Stimulated activated CD8-positive, alpha-beta memory T cell treated with anti-CD3 and anti-CD28 coated beads, Interleukin-7, amount 100 ng/mL, for 24 hours (primary cell): ENCODE measurements around the gene DCDC2C.
"Not testable (repeated sequence)": the region's sequence is repeated elsewhere in the genome, so short reads cannot be mapped to it uniquely, and the experiment has no call there.

Experiments used
- DNase-seq: peaks from one replicate; pipeline ENCODE4 v3.0.0-alpha.2; 2020; ENCODE audit warnings: low read depth

DCDC2C gene

DNA sequence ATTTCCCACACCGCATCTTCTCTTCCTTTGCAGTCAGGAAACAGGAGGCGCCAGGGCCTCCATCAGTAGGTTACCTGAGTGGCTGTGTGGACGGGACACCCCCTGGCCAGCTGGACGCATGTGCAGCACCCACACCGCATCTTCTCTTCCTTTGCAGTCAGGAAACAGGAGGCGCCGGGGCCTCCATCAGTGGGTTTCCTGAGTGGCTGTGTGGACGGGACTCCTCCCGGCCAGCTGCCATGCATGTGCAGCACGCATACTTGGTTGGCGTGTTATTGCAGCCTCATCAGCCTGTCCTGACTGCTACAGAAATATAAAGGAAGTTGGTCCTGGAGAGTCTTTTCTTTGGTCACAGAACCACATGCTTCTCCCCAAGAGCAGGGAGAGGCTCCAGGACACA lies 74.6 kb downstream of the DCDC2C start:
- no peak for DNase-seq

DNA sequence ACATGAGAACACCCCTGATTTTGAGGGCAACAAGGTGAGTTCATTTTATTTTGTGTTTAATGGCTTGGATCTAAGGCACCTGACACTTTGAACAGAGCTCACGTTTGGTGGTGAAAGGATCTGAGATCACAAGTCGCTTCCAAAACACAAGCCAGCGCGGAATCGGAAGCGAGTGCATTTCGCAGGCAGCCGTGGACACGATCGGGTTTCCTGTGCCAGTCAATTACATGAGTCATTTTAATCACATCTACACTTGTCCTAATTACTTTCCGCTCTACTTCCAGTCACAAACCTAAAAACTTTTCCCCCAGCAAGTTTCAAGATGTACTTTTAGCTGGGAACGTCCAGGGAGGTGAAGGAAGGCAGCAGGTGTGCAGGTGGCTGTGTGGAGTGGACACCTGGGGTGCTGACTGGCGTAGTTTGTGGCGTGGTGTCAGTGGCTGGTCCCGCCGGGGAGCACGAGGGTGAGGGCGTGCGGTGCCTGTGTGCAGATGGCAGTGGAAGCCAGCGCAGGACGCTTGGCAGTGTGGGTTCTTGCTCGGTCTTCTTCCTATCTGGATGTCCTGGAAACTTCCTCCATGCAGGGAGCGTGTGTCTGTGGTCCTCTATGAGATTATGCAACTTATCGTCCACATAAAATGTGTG lies 75.6 kb downstream of the DCDC2C start:
- DNase-seq = no peak

DNA sequence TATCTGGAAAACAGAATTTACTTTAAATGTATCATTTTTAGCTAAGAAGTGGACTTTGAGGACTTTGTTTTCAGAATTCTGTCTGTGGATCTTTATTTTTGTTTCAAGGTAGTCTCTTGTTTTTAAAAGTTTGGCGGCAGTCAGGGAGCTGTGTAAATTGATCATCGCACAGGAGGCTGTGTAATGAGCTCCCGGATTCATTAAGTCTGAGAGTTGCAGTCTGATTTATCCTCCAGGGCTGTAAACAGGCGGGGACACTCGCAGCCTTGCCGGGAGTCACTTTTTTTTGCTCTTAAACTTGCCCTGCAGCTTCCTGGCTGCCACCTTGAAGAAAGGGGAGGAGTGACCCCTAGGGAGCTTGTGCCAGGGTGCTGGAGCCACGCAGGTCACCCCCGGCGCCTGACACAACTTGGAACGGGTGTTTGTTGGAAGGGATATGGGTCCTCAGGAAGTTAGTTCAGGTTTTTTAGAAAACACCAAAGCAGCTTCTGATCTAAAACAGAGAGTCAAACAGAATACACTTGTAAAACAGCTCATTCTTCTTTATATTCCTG lies 76.2 kb downstream of the DCDC2C start:
- DNase-seq = no peak

DNA sequence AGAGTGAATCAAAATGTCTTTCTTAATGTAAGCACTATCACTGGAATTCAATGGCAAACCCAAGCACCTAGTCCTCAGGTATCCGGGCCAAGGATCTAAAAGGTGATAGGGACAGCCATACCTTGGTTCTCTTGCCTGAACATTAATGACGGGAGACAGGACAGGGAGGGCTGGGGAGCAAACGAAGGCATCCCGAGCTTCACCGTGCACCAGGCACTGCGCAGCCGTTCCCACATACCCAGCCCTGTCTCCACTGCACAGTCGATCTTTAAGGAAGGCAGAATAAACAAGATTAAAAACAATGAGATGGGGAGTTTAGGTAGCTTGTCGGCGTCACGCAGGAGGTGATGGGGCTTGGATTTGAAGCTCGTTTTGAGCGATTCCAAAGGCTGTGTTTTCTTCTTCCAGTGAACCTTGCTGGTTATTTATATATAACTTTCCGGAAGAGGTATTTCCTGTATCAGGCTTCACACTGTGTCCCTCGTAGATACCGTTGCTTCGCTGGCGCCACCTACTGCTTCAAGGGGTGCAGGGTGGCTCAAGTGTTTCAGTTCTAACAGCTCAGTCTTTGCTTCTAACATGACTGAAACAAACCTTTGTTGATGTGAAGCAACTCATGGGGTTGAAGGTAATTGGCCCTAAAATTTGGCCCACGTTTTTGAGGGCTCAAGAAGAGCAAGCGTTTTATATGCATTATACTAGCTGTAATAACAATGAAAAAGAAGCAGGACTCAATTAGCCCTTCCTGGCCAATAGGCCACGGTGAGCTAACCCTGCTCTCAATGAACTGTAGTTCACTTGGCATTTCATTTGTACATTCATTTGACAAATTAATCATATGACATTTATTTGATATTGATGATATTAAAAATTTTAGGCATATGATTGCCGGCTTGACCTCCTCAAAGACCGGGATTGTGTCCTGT lies 77.4 kb downstream of the DCDC2C start:
- no peak for DNase-seq

DNA sequence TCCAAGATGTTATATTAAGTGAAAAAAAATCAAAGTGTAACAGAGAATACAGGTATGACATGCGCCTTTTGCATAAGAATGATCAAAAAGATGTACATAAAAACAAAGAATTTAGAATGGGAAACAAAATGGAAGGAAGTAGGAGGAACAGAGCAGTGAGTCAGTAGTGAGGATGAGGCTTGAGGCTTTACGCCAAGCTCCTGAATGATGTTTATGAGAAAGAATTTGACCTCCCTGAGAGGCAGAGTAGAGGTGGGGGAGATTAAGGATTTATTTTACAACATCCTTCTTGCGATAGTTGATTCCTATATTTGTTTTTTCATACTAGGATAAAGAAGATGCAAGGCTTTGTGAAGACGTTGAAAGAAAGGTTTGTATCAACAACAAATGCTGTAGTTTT lies 81.4 kb downstream of the DCDC2C start:
- no peak for DNase-seq

DNA sequence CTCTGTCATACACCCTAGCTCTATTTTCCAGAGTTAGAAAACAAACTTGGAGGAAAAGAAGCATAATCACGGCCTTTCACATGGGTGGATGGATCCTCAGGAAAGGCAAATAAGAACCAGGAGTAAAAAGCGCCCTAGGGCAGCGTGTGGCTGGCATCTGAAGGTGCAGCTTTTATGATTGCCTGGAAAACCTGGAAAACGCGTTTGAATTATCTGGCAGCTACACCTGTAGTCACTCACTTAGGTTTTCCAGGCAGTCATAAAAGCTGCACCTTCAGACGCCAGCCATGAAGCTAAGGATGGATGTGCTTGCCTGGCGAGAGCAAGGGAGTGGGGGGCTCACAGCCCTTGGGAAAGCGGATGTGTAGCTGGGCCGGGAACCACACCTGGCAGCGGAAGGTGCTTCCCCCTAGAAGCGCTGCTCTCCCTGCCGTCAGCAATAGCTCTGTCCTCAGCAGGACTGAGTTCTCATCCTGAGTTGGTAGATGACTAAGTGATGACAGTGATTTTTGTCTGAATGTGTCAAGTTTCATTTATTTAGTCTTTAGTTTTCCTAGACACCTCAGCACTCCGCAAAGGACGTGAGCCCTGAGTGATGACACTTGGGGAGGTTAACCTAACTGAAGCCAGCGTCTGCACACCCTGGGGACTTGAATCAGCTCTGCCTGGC lies 82.0 kb downstream of the DCDC2C start:
- DNase-seq = no peak

DNA sequence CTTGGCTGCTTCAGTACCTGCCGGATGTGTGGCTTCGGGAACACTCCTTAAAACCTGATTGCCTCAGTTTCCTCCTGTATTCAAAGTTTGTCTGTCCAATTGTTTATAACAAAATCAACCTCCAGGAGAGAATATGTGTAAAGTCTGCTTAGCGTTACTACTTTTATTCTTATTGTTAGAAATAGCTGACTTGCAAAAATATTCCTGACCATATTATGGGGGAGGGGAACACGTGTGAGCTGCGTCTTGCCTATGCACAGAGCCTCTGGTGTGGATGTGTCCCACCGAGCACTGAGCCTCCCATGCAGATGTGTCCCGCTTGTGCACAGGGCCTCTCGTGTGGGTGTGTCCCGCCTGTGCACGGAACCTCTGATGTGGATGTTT lies 82.5 kb downstream of the DCDC2C start:
- DNase-seq = no peak

DNA sequence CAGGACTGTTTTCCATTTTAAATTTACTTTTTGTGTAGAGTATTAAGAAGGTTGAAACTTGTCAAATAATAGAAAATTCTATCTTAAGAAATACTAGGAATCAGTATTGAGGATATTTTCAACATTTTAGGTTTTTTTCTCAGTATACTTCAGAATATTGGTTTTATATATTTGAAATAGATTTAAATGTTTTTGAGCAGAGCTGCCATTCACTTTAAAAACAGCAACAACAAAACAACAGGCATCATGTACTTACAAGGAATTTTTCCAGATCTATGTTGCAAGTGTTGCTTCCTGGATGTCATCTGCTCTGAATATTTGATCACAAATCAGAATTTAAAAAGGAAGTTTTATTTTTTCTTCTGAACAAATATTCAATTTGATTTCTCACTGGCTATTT lies 84.4 kb downstream of the DCDC2C start:
- DNase-seq = no peak

DNA sequence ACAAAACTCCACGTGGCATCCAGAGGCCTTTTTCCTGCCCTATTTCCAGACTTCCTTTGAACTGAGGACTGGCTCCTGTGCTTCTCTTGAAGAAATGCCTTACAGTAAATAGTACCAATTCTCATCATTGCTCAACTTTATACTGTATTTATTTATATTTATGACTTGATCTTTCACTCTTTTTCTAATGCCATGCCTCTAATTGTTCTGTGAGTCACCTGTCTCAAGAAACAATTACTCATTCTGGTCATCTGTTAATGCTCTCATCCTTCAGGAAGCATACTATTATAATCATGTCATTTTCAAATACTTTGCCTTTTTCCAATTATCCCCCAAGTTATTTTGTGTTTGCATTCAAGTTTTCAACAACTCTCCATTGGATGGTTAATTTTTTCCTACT lies 85.9 kb downstream of the DCDC2C start:
- no peak for DNase-seq

DNA sequence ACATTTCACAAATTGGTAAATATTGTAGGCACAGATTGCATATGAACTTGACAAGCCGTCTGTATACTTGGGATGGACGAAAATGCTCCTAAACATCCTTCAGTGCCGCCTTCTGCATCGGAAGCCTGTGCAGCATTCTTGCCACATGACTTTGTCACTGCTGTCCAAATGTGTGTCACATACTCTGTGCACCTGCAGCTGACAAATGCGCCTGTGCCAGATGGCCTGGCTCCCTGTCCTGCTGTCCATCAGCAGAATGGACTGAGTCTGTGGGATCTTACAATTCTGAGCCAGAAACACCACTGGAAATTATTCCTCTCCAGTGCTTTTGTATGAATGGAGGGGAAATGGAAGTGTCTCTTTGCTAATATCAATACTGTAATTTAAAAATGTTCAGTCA lies 89.9 kb downstream of the DCDC2C start:
- DNase-seq = no peak

DNA sequence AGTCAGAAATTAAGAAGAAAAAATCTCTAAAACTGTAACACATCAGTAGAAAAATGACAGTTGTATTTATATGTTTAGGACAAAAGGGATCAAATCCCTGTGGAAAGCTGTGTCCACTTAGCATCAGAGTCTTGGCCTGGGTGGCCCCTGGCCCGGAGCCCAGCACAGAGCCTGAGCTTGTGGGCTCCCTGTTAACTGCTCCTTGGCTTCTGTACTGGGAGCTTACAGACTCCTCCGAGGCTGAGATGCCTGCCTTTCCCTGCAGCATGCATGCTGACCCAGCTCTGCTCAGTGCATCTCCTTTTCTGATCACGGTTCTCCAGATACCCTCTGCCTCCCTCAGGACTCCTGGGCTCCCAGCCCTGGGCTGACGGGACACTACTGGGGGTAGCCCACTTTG lies 98.1 kb downstream of the DCDC2C start:
- DNase-seq = no peak

DNA sequence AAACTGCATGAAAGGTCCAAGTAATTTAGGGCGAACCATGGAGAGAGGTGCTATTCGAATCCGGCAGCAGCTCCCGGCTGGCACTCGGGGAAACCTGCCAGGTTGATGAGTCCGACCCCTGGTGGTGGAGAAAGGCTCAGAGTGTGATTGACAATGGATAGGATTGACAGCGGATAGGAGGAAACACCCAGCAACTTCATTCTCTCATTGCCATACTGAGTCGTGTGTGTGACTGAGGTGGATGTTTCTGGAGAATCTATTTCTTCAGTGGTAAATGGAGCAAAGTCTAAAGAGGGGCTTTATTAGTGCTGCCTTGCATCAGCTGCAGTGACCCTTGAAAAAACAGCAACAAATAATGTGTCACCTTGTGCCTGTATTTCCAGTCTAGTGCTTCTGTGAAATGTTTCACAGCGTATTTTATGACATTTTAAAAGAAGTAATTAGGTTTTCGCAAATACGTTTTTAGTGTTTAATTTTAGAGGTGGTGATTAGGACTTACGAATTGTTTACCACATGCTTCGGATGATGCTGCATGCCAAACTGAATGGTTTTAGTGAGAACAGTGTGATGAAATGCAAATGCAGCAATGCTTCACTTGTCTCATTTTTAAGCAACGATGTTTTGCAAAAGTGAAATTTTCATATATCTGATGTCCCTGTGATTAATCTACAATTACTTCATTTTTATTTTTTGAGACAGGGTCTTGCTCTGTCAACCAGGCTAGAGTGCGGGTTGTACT lies 102.0 kb downstream of the DCDC2C start:
- no peak for DNase-seq

DNA sequence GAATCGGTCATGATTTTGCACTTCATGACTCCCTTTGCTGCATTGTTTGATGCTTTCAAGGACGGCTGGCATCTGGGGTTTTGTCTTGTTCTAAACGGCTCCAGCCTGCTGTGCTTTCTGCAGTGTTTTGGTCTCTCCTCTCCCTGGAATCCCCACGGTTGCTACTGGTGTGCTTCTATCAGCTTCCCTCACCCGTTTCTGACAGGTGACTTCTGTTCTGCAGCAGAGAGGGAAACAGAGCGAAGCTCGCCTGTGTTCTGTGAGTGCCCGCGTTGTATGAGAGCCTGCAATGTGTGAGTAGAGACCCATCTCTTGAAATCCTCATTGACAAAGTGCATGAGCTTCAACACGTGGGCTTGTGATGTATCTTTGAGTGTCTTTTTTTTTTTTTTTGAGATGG lies 102.8 kb downstream of the DCDC2C start:
- no peak for DNase-seq

DNA sequence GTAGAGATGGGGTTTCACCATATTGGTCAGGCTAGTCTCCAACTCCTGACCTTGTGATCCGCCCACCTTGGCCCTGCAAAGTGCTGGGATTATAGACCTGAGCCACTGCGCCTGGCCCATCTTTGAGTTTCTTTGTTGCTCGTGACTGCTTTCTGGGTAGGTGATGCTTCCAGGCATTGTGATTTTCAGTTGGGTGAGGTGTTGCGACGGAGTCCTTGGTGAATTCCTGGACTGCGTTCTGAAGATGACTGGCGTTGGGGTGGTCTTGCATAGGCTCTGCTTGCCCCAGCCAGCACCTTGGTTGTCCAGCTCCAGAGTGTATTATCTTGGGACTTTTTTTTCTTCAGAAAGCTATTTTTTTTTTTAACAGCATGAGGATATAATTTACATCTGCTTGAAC lies 103.4 kb downstream of the DCDC2C start:
- no peak for DNase-seq

DNA sequence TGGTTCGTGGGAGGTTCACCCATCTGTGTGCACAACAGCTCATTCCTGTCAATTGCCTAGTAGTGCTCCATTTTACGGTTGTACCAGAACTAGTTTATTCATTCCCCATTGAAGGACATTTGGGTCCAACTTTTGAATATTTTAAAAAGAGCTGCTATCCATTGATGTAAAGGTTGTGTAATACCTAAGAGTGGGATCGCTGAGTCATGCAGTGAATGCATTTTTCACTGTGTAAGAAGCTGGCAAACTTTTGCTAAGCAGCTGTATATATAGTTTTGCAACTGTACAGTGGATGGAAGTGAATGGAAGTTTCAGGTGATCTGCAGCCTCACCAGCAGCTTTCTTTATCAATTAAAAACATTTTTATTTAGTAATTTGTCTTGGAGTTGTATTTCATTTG lies 104.5 kb downstream of the DCDC2C start:
- no peak for DNase-seq

DNA sequence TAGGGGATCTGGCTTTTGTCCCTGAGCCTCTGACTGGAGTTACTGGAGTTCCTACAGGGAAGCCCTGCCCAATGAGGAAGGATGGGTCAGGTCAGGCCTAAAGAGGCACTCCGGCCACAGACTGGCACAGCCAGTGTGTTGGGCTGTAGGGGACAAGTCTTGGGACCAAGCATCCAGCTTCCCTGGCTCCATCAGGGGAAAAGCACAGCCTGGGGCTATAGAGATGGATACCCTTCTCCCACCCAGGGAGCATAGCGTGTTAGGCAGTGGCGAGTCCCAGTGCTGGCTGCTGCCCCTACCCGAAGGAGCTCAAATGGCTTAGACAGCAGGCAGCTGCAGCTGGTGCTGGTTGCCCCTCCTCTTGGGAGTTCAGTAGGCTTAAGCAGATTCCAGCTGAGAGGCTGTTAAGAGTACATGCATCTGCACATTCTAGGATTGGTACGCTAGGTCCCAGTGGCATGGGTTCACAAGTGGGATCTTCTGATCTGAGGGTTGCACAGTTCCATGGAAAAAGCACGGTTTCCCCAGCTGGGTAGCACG lies 111.4 kb downstream of the DCDC2C start:
- no peak for DNase-seq

DNA sequence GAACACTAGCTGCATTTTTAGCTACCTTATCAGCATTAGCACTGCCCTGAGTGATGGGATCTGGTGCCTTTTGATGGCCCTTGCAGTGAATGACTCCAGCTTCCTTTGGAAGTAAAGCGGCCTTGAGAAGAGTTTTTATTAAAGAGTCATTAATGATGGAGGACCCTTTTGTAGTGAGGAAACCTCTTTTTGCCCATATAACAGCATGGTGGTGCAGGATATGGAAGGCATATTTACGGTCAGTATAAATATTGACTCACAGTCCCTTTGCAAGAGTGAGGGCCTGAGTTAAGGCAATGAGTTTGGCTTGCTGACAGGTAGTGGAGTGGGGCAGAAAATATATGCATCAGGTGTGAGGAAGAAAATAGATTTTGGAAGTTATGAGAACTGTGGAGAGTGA lies 113.8 kb downstream of the DCDC2C start:
- not testable (repeated sequence) for DNase-seq

DNA sequence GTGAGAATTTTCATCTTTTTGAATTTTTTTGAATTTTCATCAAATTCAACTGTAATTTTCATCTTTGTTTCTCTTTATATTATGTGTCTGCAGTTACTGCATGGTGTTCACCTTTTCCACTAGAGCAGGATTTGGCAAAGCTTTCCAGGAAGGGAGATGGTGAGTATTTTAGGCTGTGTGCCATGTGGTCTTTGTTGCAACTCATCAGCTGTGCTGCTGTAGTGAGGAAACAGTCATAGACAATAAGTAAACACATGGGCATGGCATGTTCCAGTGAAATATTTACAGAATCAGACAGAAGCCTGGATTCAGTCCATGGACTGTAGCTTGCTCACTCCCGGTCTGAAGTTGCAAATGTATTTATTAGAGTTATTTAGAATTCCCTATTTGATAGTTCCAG lies 120.4 kb downstream of the DCDC2C start:
- DNase-seq = no peak

DNA sequence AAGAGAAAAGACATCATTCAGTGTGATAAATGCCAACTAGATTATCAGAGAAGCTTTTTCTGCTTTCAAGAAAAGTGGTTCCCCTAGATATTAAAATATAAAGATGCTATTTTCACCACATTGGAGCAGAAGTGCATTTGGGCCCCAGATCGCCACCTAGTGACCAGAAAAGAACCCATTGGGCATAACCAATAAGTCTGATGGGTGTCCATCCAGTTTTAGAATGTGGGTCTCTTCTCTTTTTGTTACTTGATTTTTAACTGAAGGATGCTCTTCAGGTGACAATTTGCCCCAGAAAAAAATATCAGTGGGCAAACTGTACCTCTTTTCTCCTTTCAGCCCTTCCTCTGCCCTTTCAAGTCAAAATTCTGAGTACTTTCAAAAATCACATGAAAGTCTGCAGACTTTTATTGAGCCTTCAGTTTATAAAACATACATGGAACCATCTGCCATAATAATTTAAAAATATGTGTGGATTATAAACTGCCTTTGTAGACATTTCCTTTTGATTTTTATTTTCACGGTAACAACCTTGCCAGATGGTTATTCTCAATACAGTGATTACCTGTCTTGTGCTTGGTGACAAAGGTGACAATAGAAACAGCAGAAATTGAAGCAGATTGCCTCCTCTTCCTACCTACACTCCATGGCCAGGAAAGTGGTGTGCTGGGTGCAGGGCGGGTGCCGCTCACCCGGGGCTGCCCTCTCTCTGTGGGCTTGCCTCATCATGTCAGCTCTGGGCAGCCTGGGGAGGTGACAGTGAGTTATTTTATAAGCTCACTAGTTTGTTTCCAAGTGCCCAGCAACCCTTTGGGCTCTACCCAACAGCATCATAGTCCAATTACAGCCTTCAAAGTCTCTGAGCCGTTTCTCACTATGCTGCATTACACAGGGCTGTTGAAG lies 124.5 kb downstream of the DCDC2C start:
- no peak for DNase-seq

DNA sequence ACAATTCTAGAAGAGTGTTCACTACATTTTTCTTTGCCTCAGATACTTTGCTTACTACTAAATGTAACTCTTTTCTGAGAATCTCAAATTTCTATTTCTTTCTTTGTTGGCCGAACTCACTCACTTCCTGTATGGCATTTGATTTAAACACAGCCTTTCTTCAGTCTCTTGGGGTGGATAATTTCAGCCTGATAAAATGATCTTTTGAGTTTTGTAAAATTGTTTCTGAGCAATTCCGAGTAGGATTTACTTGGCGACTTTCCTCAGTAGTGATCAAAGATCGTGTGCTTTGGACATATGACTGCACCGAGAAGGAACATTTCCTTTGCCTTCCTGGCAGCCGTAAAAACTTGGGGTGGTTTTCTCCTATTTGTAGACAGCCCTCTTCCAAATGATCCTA lies 127.4 kb downstream of the DCDC2C start:
- no peak for DNase-seq

DNA sequence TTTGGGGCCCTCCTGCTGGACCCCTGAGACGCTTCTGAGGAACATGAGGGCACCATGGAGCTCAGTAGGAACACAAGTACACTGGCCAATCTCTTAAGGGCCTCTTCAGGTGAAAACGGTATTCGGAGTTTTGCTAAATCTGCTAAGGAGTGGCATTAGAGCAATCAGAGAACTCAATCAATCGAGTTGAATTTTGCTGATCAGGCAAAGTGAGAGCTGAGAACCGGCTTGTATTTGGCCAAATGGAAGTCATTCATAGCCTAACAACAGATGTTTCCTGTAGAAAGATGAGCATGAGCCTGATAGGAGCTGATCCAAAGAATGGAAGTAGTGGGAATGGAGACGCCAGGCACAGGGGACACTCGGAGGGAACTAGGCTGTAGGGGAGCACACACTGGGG lies 133.7 kb downstream of the DCDC2C start:
- DNase-seq = no peak
